Measurements from ENCODE around the gene TMEM80.

DNA sequence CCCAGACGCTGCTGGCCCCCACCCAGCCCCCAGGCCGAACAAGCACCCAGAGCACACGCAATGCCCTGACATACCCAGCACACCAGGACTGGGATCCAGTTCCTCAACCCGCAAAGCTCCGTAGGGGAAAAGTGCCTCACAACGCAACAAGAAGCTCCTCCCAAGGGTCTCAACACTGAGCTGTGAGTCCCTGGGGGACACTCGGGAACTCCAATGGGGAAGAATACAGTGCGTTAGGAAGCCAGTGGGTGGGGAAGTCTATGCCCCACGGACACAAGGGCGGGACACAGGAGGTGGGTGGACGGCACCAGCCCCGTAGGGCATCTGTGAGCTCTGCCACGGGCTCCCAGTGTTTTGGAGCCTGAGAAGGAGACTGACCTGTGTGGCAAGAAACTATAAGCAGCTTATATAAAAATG, 2.2 kb upstream of the TMEM80 start:
- TF ChIP-seq, protein P1, sequence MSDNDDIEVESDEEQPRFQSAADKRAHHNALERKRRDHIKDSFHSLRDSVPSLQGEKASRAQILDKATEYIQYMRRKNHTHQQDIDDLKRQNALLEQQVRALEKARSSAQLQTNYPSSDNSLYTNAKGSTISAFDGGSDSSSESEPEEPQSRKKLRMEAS (IDR thresholded peaks at IDR 0.05) = no peak
- TF ChIP-seq, protein P2, sequence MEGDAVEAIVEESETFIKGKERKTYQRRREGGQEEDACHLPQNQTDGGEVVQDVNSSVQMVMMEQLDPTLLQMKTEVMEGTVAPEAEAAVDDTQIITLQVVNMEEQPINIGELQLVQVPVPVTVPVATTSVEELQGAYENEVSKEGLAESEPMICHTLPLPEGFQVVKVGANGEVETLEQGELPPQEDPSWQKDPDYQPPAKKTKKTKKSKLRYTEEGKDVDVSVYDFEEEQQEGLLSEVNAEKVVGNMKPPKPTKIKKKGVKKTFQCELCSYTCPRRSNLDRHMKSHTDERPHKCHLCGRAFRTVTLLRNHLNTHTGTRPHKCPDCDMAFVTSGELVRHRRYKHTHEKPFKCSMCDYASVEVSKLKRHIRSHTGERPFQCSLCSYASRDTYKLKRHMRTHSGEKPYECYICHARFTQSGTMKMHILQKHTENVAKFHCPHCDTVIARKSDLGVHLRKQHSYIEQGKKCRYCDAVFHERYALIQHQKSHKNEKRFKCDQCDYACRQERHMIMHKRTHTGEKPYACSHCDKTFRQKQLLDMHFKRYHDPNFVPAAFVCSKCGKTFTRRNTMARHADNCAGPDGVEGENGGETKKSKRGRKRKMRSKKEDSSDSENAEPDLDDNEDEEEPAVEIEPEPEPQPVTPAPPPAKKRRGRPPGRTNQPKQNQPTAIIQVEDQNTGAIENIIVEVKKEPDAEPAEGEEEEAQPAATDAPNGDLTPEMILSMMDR (IDR thresholded peaks at IDR 0.05; ENCODE audit: low read depth, low read length, missing input control) = no peak
- TF ChIP-seq, protein P3, sequence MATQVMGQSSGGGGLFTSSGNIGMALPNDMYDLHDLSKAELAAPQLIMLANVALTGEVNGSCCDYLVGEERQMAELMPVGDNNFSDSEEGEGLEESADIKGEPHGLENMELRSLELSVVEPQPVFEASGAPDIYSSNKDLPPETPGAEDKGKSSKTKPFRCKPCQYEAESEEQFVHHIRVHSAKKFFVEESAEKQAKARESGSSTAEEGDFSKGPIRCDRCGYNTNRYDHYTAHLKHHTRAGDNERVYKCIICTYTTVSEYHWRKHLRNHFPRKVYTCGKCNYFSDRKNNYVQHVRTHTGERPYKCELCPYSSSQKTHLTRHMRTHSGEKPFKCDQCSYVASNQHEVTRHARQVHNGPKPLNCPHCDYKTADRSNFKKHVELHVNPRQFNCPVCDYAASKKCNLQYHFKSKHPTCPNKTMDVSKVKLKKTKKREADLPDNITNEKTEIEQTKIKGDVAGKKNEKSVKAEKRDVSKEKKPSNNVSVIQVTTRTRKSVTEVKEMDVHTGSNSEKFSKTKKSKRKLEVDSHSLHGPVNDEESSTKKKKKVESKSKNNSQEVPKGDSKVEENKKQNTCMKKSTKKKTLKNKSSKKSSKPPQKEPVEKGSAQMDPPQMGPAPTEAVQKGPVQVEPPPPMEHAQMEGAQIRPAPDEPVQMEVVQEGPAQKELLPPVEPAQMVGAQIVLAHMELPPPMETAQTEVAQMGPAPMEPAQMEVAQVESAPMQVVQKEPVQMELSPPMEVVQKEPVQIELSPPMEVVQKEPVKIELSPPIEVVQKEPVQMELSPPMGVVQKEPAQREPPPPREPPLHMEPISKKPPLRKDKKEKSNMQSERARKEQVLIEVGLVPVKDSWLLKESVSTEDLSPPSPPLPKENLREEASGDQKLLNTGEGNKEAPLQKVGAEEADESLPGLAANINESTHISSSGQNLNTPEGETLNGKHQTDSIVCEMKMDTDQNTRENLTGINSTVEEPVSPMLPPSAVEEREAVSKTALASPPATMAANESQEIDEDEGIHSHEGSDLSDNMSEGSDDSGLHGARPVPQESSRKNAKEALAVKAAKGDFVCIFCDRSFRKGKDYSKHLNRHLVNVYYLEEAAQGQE (IDR thresholded peaks at IDR 0.05) = no peak
- TF ChIP-seq, protein P4, sequence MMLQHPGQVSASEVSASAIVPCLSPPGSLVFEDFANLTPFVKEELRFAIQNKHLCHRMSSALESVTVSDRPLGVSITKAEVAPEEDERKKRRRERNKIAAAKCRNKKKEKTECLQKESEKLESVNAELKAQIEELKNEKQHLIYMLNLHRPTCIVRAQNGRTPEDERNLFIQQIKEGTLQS (IDR thresholded peaks at IDR 0.05) = no peak
- TF ChIP-seq FOXA1 (IDR thresholded peaks at IDR 0.05) (no peak), GABPA (IDR thresholded peaks at IDR 0.05 in 1 of 2, conservative IDR thresholded peaks at IDR 0.05 in 1 of 2) (no peak)

Data from liver (tissue), 3 donors.